ENCODE results near the gene SLC43A2. TPM values are rescaled to one million over a fixed set of nuclear protein-coding genes. Genes with fewer than 3 reads are reported as not detected.
A peak's percentile ranks its signal among the peaks of the same experiment; 100 is the strongest.

Gene SLC43A2
- total RNA-seq, 1 experiment from 2014 or later: 12.6 TPM

DNA sequence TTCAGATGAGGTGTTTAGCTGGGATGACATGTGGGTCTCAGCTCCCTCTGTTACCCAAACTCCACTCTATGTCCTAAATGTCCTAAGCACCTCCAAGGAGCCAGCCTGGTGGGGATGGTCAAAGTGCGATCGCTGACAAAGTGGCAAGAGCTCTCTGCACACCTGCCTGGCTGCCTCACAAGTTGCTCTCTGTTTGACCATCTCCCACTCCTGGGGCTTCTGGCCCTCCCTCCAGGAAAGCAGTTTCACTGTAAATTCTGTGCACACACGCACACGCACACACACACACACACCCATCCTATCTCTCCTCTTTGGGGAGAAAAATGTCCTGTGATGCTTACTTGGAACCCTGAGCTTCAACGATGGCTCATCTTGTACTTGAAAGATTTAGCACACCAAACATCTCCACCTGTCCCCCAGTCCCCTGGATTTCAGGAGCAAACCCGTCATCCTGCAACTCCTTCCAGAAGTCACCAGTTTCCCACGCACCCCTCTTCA, 67.7 kb downstream of the SLC43A2 start:
- CTCF ChIA-PET: no interaction called here
- no peak for TF ChIP-seq REST (IDR thresholded peaks at IDR 0.05; ENCODE audit: low read depth)
- TF ChIP-seq ZBTB33 (IDR thresholded peaks at IDR 0.05; ENCODE audit: extremely low read depth, insufficient replicate concordance, low read length): no peak
- TF ChIP-seq ELF1 (IDR thresholded peaks at IDR 0.05; ENCODE audit: borderline replicate concordance, low read depth): no peak
- no peak for TF ChIP-seq SRF (IDR thresholded peaks at IDR 0.05; ENCODE audit: low read depth)
- no peak for TF ChIP-seq EGR1 (IDR thresholded peaks at IDR 0.05; ENCODE audit: low read depth)
- TF ChIP-seq POLR2A (IDR thresholded peaks at IDR 0.05; ENCODE audit: borderline replicate concordance, extremely low read depth, insufficient read depth, insufficient read length): no peak
- no peak for TF ChIP-seq ATF3 (IDR thresholded peaks at IDR 0.05)
- TF ChIP-seq ZNF274 (IDR thresholded peaks at IDR 0.05; ENCODE audit: low read depth, low read length): no peak
- TF ChIP-seq POLR2AphosphoS5 (IDR thresholded peaks at IDR 0.05; ENCODE audit: low read depth, low read length): no peak
- TF ChIP-seq RAD21 (IDR thresholded peaks at IDR 0.05; ENCODE audit: low read depth): no peak
- TF ChIP-seq SIN3A (IDR thresholded peaks at IDR 0.05; ENCODE audit: low read depth): no peak
- Histone ChIP-seq H3K79me2 (ENCODE audit: insufficient read depth, low read length) (peaks cover 61% of the 10 kb centered on the region), H3K27me3 (ENCODE audit: insufficient read depth, low read length) (no peaks in the 10 kb centered on the region), H3K4me1 (ENCODE audit: control insufficient read depth in 1 of 2, insufficient read depth in 2 of 2, low read length in 2 of 2) (peaks cover 5 to 22% of the 10 kb centered on the region in 2 experiments; a peak in 3 of 4 replicates), H3K4me2 (ENCODE audit: low read length) (peak overlapping the region; percentile 90), H3K9me3 (ENCODE audit: control insufficient read depth in 1 of 2, insufficient read depth in 1 of 2, low read depth in 1 of 2, low read length in 2 of 2) (no peaks in the 10 kb centered on the region), H3K9ac (ENCODE audit: low read length) (peak overlapping the region; percentile 86), H3K9me2 (ENCODE audit: insufficient read depth) (no peaks in the 10 kb centered on the region), H4K20me1 (ENCODE audit: insufficient read depth) (peaks cover 6% of the 10 kb centered on the region; the same call in 1 of the 2 replicates), H3K4me3 (replicated peaks in 1 of 2; ENCODE audit: low read depth in 1 of 2, low read length in 2 of 2) (peak overlapping the region; percentile 71 to 82), H3K27ac (ENCODE audit: low read depth, low read length) (no peak overlapping the region), H3K36me3 (ENCODE audit: control insufficient read depth in 1 of 2, insufficient read depth in 2 of 2, low read length in 2 of 2) (peaks cover 2 to 12% of the 10 kb centered on the region in 2 experiments; a peak in 1 of 4 replicates), H2AFZ (ENCODE audit: low read depth, low read length, poor library complexity, severe bottlenecking) (no peak overlapping the region)
- DNase-seq (ENCODE audit: low read depth, low spot score) (no peak), ATAC-seq (no peak)
- POLR2A ChIA-PET: interaction anchor here (0.6 kb wide), 1 partner anchor 220 kb away, joined by 3 read pairs; no protein-coding TSS in a partner anchor
- RAD21 ChIA-PET (ENCODE audit: low non-redundant PET in 1 of 2, low total read pairs in 2 of 2, uncharacterized antibody in 2 of 2, unreplicated experiment in 2 of 2): interaction anchor here in 1 of 2 experiments (0.6 kb wide), 1 partner anchor 1302 kb away, joined by 3 read pairs; no protein-coding TSS in a partner anchor
- intact Hi-C loops (cut with micrococcal nuclease): no loop called here
- BruUV-seq (replicated peaks): TSS peak; percentile 20
